ENCODE data around the gene CFAP99. TPM values are rescaled to one million over a fixed set of nuclear protein-coding genes. Genes with fewer than 3 reads are reported as not detected.

The CFAP99 gene
- polyA plus RNA-seq, 1 donor (not counting 4 experiments of a cell fraction or from before 2014, with no cell fraction given) = not detected

DNA sequence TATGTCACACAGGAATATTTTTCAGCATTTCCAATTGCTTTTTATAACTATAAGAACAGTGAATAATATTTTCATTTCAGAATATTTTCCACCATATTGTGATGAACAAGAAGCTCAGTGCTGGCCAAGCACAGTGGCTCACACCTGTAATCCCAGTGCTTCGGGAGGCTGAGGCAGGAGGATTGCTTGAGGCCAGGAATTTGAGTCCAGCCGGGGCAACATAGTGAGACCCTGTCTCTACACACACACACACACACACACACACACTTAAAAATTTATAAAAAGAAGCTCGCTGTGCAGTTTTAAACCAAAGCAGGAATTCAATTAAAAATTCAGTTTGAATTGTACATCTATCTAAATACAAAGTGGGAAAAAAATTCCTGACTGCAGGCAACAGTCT, 3.5 kb upstream of the CFAP99 start:
- FAIRE-seq (no peak), DNase-seq (ENCODE audit: low read depth, low spot score) (no peak)
- Histone ChIP-seq H2AFZ (ENCODE audit: control insufficient read depth, low read length) (no peak overlapping the region), H3K9me3 (ENCODE audit: control insufficient read depth, low read depth, low read length) (no peaks in the 10 kb centered on the region), H3K4me1 (ENCODE audit: control insufficient read depth, extremely low read depth, insufficient read depth, low read length) (peaks cover 31% of the 10 kb centered on the region), H3K27ac (ENCODE audit: control insufficient read depth, insufficient read depth, low read length) (no peak overlapping the region), H3K79me2 (ENCODE audit: control insufficient read depth, insufficient read depth, low read length) (no peaks in the 10 kb centered on the region), H3K4me3 (ENCODE audit: control insufficient read depth in 2 of 3, extremely low read depth in 1 of 3, insufficient read depth in 2 of 3, low read depth in 1 of 3, low read length in 3 of 3) (no peak overlapping the region), H3K27me3 (ENCODE audit: control insufficient read depth, extremely low read depth, insufficient read depth, low read length) (peaks cover 41% of the 10 kb centered on the region), H3K36me3 (ENCODE audit: control insufficient read depth in 2 of 2, extremely low read depth in 1 of 2, insufficient read depth in 2 of 2, low read length in 2 of 2) (no peaks in the 10 kb centered on the region), H4K20me1 (ENCODE audit: control insufficient read depth, extremely low read depth, insufficient read depth, low read length) (no peaks in the 10 kb centered on the region), H3K4me2 (ENCODE audit: control insufficient read depth, extremely low read depth, insufficient read depth, low read depth, low read length) (no peak overlapping the region), H3K9me1 (ENCODE audit: control insufficient read depth, extremely low read depth, insufficient read depth, low read length) (no peaks in the 10 kb centered on the region), H3K9ac (ENCODE audit: control insufficient read depth, extremely low read depth, insufficient read depth, low read length) (no peak overlapping the region)
- no peak for TF ChIP-seq EZH2 (IDR thresholded peaks at IDR 0.05; ENCODE audit: low read length)
- TF ChIP-seq, protein P1, sequence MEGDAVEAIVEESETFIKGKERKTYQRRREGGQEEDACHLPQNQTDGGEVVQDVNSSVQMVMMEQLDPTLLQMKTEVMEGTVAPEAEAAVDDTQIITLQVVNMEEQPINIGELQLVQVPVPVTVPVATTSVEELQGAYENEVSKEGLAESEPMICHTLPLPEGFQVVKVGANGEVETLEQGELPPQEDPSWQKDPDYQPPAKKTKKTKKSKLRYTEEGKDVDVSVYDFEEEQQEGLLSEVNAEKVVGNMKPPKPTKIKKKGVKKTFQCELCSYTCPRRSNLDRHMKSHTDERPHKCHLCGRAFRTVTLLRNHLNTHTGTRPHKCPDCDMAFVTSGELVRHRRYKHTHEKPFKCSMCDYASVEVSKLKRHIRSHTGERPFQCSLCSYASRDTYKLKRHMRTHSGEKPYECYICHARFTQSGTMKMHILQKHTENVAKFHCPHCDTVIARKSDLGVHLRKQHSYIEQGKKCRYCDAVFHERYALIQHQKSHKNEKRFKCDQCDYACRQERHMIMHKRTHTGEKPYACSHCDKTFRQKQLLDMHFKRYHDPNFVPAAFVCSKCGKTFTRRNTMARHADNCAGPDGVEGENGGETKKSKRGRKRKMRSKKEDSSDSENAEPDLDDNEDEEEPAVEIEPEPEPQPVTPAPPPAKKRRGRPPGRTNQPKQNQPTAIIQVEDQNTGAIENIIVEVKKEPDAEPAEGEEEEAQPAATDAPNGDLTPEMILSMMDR (optimal IDR thresholded peaks at IDR 0.05 in 1 of 3, IDR thresholded peaks at IDR 0.05 in 1 of 3, conservative IDR thresholded peaks at IDR 0.05 in 1 of 3; ENCODE audit: extremely low read depth in 1 of 3, insufficient read depth in 2 of 3, low read length in 3 of 3) = no peak
- dilution Hi-C loops (cut with MboI; ENCODE audit: extremely low pct_ligation_motif_present, low sequenced_read_pairs) = no loop called here

DNA sequence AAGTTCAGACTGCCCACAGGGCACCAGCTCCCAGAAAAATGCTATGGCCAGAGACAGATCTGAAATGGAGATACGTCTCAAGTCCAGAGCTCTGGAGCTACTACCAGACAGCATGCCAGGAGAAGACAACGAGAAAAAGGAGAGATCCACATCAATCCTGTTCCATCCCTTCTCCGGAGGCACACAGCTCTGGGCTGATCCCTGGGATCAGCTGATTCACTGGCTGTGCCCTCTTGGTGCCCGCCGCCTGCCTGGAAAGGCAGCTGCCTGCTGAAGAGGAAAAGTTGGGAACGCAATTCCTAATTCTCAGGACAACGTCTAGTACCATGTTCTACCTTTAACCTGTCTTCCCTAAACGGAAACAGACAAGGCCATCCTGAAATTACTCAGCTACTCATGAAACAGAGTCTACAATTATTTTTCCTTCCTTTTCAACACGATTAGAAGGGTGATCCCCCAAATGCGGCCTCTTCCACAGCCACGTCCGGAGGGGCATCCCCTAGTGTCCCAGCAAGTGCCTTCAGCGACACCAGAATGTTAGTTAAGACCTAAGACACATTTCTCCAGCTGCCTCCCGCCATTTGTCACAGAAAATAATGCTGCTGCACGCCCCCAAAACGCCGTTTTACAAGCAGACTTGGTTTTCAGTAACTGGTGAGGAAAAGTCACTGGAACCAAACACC, 2.7 kb upstream of the CFAP99 start:
- Histone ChIP-seq H3K4me1 (ENCODE audit: control insufficient read depth, extremely low read depth, insufficient read depth, low read length) (peaks cover 31% of the 10 kb centered on the region), H3K9ac (ENCODE audit: control insufficient read depth, extremely low read depth, insufficient read depth, low read length) (no peak overlapping the region), H3K4me2 (ENCODE audit: control insufficient read depth, extremely low read depth, insufficient read depth, low read depth, low read length) (no peak overlapping the region), H3K9me1 (ENCODE audit: control insufficient read depth, extremely low read depth, insufficient read depth, low read length) (no peaks in the 10 kb centered on the region), H3K27me3 (ENCODE audit: control insufficient read depth, extremely low read depth, insufficient read depth, low read length) (peaks cover 50% of the 10 kb centered on the region), H3K4me3 (ENCODE audit: control insufficient read depth in 2 of 3, extremely low read depth in 1 of 3, insufficient read depth in 2 of 3, low read depth in 1 of 3, low read length in 3 of 3) (no peak overlapping the region), H3K27ac (ENCODE audit: control insufficient read depth, insufficient read depth, low read length) (no peak overlapping the region), H3K79me2 (ENCODE audit: control insufficient read depth, insufficient read depth, low read length) (no peaks in the 10 kb centered on the region), H2AFZ (ENCODE audit: control insufficient read depth, low read length) (no peak overlapping the region), H4K20me1 (ENCODE audit: control insufficient read depth, extremely low read depth, insufficient read depth, low read length) (no peaks in the 10 kb centered on the region), H3K36me3 (ENCODE audit: control insufficient read depth in 2 of 2, extremely low read depth in 1 of 2, insufficient read depth in 2 of 2, low read length in 2 of 2) (no peaks in the 10 kb centered on the region), H3K9me3 (ENCODE audit: control insufficient read depth, low read depth, low read length) (no peaks in the 10 kb centered on the region)
- DNase-seq (ENCODE audit: low read depth, low spot score) (no peak), FAIRE-seq (no peak)
- no peak for TF ChIP-seq EZH2 (IDR thresholded peaks at IDR 0.05; ENCODE audit: low read length)
- TF ChIP-seq, protein P1 (optimal IDR thresholded peaks at IDR 0.05 in 1 of 3, IDR thresholded peaks at IDR 0.05 in 1 of 3, conservative IDR thresholded peaks at IDR 0.05 in 1 of 3; ENCODE audit: extremely low read depth in 1 of 3, insufficient read depth in 2 of 3, low read length in 3 of 3) = no peak
- dilution Hi-C loops (cut with MboI; ENCODE audit: extremely low pct_ligation_motif_present, low sequenced_read_pairs) = no loop called here

Measured in keratinocyte (primary cell).